Ovary (tissue), 3 donors: Measurements from ENCODE around the gene LRGUK.

Source experiments
- CTCF ChIP-seq, 3 donors: fragments of 450-650 bp in 2 of 3; fragments of 200-600 bp in 1 of 3; IDR thresholded peaks; one replicate each; pipeline versions ENCODE4 v1.5.1 to v1.8.0; 2016 to 2022; ENCODE audit warnings: antibody characterized with exemption in 3 of 3, mild to moderate bottlenecking in 1 of 3
- EP300 ChIP-seq: sonication (generic); formaldehyde crosslinking; IDR thresholded peaks from one replicate; pipeline ENCODE4 v1.6.1; 2017; ENCODE audit warnings: antibody characterized with exemption
- POLR2A ChIP-seq: fragments of 450-650 bp; IDR thresholded peaks from one replicate; pipeline ENCODE4 v1.6.1; 2017; ENCODE audit warnings: antibody characterized with exemption, mild to moderate bottlenecking, moderate library complexity
- donor health status: DM: no; HTN: no; CAD: no.

GRCh38 chr7:134312717-134313116 lies 185.6 kb downstream of the LRGUK start:
- TF ChIP-seq POLR2A = no peak
- no peak for TF ChIP-seq CTCF (IDR thresholded peaks at IDR 0.05)
- TF ChIP-seq EP300 = no peak
